Esophagus muscularis mucosa (tissue), 4 donors: ENCODE data around the gene DERA. TPM values are rescaled to one million over a fixed set of nuclear protein-coding genes. Genes with fewer than 3 reads are reported as not detected.
"Not testable (repeated sequence)": the region's sequence is repeated elsewhere in the genome, so short reads cannot be mapped to it uniquely, and the experiment has no call there.

Experiments
- DNase-seq: peaks from one replicate; pipeline ENCODE4 v3.0.0-alpha.2; 2017; ENCODE audit errors: extremely low spot score
- H3K27ac ChIP-seq, 4 donors: fragments of 200-600 bp; sonication (generic); replicated peaks in 1 of 4; 1 replicate in 3 of 4; 2 replicates in 1 of 4; pipeline ENCODE4 v1.5.1; 2016 to 2019; ENCODE audit warnings: mild to moderate bottlenecking in 1 of 4
- H3K27me3 ChIP-seq, 4 donors: fragments of 200-600 bp; sonication (generic); one replicate each; pipeline versions ENCODE4 v1.5.1 to v1.6.0; 2016 to 2019
- H3K36me3 ChIP-seq, 4 donors: fragments of 200-600 bp; sonication (generic); one replicate each; pipeline ENCODE4 v1.5.1; 2016 to 2019
- H3K4me1 ChIP-seq, 4 donors: fragments of 200-600 bp; sonication (generic); one replicate each; pipeline ENCODE4 v1.5.1; 2016 to 2019
- H3K4me3 ChIP-seq, 4 donors: fragments of 200-600 bp; sonication (generic); 1 replicate in 2 of 4; 2 replicates in 2 of 4; pipeline ENCODE4 v1.5.1; 2016 to 2019; ENCODE audit warnings: mild to moderate bottlenecking in 4 of 4, moderate library complexity in 1 of 4
- H3K9me3 ChIP-seq, 4 donors: fragments of 200-600 bp; sonication (generic); 1 replicate in 3 of 4; 2 replicates in 1 of 4; pipeline ENCODE4 v1.5.1; 2016 to 2019
- EP300 ChIP-seq: sonication (generic); formaldehyde crosslinking; IDR thresholded peaks from one replicate; pipeline ENCODE4 v1.6.1; 2017; ENCODE audit warnings: antibody characterized with exemption
- POLR2A ChIP-seq: fragments of 450-650 bp; IDR thresholded peaks from one replicate; pipeline ENCODE4 v1.6.1; 2017; ENCODE audit warnings: antibody characterized with exemption, moderate library complexity, mild to moderate bottlenecking, low read depth
- POLR2AphosphoS5 ChIP-seq, 2 donors: sonication (generic); formaldehyde crosslinking; IDR thresholded peaks; one replicate each; pipeline ENCODE4 v1.6.1; 2017; ENCODE audit warnings: antibody characterized with exemption in 2 of 2
- WGBS: methylation state at CpG from one replicate; pipeline ENCODE4 v1.1.5; 2018; 5-methylcytosine and 5-hydroxymethylcytosine counted together
- intact Hi-C: fragments of 100-400 bp; cut with DNase I; formaldehyde crosslinking; loops from one replicate; pipeline ENCODE4 v1.15.1; 2023
- total RNA-seq, 4 donors: library from RNA; depleted of rRNA; stranded (reverse); fragments of >200 nt; gene quantifications; one replicate each; pipeline versions ENCODE4 v1.1.0 to v1.2.1, GENCODE V29; 2016
- TF ChIP-seq, protein P1 (sequence below), 3 experiments: fragments of 200-600 bp in 2 of 3; fragments of 450-650 bp in 1 of 3; sonication (generic) in 2 of 3; IDR thresholded peaks; one replicate each; pipeline ENCODE4 v1.5.1; 2017 to 2019; ENCODE audit warnings: antibody characterized with exemption in 3 of 3, mild to moderate bottlenecking in 2 of 3, moderate library complexity in 1 of 3

Gene DERA
- total RNA-seq, 4 donors from 2014 or later = 30.6 to 47.3 (median 34.3) TPM

DNA sequence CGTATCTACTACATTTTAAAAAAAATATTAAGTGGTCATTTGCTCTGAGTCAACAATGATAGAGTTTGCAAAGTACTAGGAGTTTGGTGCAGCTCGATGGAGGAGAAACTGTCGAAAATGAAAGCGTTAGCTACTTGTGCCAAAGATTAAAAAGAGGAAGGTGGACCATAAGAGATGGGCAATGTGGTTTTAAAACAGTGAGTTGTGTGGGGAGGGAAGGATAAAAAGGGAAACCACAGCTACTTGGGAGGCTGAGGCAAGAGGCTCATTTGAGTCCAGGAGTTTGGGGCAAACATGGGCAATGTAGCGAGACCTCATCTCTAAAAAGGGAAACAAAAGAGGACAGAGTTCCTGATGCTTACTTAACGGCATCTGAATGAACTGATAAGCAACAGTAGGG, 47.1 kb upstream of the DERA start:
- H3K27me3 ChIP-seq = no peaks in the 10 kb centered on the region
- no peaks in the 10 kb centered on the region for H3K36me3 ChIP-seq
- H3K4me3 ChIP-seq = no peak overlapping the region
- intact Hi-C loops = no loop called here
- no peak for TF ChIP-seq POLR2AphosphoS5 (IDR thresholded peaks at IDR 0.05)
- TF ChIP-seq POLR2A = no peak
- TF ChIP-seq, protein P1, sequence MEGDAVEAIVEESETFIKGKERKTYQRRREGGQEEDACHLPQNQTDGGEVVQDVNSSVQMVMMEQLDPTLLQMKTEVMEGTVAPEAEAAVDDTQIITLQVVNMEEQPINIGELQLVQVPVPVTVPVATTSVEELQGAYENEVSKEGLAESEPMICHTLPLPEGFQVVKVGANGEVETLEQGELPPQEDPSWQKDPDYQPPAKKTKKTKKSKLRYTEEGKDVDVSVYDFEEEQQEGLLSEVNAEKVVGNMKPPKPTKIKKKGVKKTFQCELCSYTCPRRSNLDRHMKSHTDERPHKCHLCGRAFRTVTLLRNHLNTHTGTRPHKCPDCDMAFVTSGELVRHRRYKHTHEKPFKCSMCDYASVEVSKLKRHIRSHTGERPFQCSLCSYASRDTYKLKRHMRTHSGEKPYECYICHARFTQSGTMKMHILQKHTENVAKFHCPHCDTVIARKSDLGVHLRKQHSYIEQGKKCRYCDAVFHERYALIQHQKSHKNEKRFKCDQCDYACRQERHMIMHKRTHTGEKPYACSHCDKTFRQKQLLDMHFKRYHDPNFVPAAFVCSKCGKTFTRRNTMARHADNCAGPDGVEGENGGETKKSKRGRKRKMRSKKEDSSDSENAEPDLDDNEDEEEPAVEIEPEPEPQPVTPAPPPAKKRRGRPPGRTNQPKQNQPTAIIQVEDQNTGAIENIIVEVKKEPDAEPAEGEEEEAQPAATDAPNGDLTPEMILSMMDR (IDR thresholded peaks at IDR 0.05) = no peak
- no peak for TF ChIP-seq EP300
- no peak for DNase-seq
- H3K27ac ChIP-seq = no peak overlapping the region
- no peaks in the 10 kb centered on the region for H3K9me3 ChIP-seq
- WGBS = 80% methylated on average over 6 of the region's 6 CpGs
- H3K4me1 ChIP-seq = no peaks in the 10 kb centered on the region

DNA sequence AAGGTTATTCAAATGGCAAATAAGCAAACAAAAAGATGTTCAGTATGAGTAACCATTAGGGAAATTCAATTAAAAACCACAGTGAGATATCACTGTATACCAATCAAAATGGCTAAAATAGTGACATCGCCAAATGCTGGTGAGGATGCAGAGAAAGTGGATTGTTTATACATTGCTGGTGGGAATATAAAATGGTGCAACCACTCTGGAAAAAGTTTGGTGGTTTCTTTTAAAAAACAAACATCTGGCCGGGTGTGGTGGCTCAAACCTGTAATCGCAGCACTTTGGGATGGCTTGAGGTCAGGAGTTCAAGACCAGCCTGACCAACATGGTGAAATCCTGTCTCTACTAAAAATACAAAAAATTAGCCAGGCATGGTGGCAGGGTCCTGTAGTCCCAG, 42.9 kb upstream of the DERA start:
- TF ChIP-seq, protein P1 (IDR thresholded peaks at IDR 0.05) = no peak
- TF ChIP-seq POLR2A (no peak), EP300 (no peak), POLR2AphosphoS5 (IDR thresholded peaks at IDR 0.05) (no peak)
- 84% methylated on average over 3 of the region's 3 CpGs for WGBS

DNA sequence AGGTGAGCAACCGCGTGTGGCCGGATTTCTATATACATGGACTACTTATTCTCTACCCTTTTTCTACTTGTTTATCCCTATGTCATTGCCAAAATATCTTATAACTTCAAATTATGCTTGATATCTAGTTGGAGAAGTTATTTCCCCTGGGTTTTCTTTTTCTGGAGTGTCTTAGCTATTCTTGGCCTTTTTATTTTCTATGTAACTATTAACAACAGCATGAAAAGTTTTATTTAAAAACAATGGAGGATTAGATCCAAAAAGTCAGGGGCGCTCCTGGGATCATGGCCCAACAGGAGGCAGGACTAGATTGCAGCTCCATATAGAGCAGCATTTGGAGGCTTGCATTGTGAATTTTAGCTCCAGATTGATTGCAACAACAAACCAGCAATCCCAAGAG, 37.6 kb upstream of the DERA start:
- no peak for TF ChIP-seq EP300
- 90% methylated on average over 4 of the region's 4 CpGs for WGBS

More for the DNA sequence above, 42.9 kb upstream of the DERA start:
- no peak for DNase-seq
- Histone ChIP-seq H3K4me1 (no peaks in the 10 kb centered on the region), H3K4me3 (no peak overlapping the region), H3K27ac (no peak overlapping the region), H3K27me3 (no peaks in the 10 kb centered on the region), H3K9me3 (no peaks in the 10 kb centered on the region), H3K36me3 (no peaks in the 10 kb centered on the region)
- intact Hi-C loops = no loop called here

DNA sequence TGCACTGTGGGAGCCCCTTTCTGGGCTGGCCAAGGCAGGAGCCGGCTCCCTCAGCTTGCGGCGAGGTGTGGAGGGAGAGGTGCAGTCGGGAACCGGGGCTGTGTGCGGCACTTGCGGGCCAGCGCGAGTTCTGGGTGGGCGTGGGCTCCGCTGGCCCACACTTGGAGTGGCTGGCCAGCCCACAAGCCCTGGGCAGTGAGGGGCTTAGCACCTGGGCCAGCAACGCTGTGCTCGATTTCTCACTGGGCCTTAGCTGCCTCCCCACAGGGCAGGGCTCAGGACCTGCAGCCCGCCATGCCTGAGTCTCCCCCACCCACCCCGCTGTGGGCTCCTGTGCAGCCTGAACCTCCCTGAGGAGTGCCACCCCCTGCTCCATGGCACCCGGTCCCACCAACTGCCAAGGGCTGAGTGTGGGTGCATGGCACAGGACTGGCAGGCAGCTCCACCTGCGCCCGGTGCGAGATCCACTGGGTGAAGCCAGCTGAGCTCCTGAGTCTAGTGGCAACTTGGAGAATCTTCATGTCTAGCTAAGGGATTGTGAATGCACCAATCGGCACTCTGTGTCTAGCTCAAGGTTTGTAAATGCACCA, 36.5 kb upstream of the DERA start:
- no CpG with 5 or more reads among the region's 20 CpGs for WGBS
- H3K36me3 ChIP-seq, H3K27me3 ChIP-seq, H3K4me1 ChIP-seq, H3K27ac ChIP-seq, intact Hi-C loops, DNase-seq, H3K4me3 ChIP-seq, H3K9me3 ChIP-seq: not testable (repeated sequence)

More for the DNA sequence above, 37.6 kb upstream of the DERA start:
- Histone ChIP-seq H3K4me3 (no peak overlapping the region), H3K36me3 (no peaks in the 10 kb centered on the region), H3K9me3 (no peaks in the 10 kb centered on the region), H3K27ac (no peak overlapping the region), H3K27me3 (peaks cover 0 to 7% (median 0%) of the 10 kb centered on the region in 4 donors), H3K4me1 (no peaks in the 10 kb centered on the region)
- intact Hi-C loops = no loop called here
- no peak for DNase-seq

DNA sequence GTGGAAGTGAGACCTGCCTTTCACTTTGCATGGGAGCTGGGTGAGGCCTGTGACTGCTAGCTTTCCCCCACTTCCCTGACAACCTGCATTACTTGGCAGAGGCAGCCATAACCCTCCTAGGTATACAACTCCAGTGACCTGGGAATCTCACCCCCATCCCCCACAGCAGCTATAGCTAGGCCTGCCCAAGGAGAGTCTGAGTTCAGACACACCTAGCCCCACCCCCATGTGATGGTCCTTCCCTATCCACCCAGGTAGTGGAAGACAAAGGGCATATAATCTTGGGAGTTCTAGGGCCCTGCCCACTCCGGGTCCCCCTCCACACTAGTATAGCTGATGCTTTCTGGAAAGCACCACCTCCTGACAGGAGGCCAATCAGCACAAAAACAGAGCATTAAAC, 35.3 kb upstream of the DERA start:
- no peaks in the 10 kb centered on the region for H3K4me1 ChIP-seq
- intact Hi-C loops = no loop called here
- no peak overlapping the region for H3K4me3 ChIP-seq
- no peak overlapping the region for H3K27ac ChIP-seq
- no peaks in the 10 kb centered on the region for H3K36me3 ChIP-seq
- WGBS = 83% methylated on average over 1 of the region's 1 CpG
- peaks cover 0 to 7% (median 0%) of the 10 kb centered on the region in 4 donors for H3K27me3 ChIP-seq
- H3K9me3 ChIP-seq = no peaks in the 10 kb centered on the region
- DNase-seq = no peak
- TF ChIP-seq POLR2AphosphoS5 (IDR thresholded peaks at IDR 0.05) (no peak), POLR2A (no peak), EP300 (no peak)
- TF ChIP-seq, protein P1 (IDR thresholded peaks at IDR 0.05) = no peak

DNA sequence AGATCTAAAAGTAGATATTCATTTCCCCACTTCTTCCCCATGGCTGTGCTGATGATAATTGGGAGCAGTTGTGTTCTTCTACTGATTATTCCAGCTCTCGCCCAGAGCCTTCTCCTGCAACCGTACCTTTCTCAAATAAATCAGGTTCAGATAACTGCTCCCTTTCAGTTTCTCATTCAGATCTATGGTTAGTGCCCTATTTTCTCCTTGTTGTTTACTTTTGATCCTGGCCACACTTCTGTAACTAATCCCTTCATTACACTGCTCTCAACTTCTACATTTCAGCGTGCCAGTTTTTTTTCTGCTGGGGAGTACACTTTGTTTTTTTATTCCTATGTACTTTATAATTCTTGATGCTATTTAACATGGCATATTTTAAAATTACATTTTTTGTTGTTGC, 31.7 kb upstream of the DERA start:
- WGBS = 97% methylated on average over 3 of the region's 3 CpGs
- no peak for TF ChIP-seq EP300
- no peak for TF ChIP-seq POLR2AphosphoS5 (IDR thresholded peaks at IDR 0.05)
- no peak for TF ChIP-seq POLR2A
- H3K4me3 ChIP-seq = no peak overlapping the region
- peaks cover 0 to 4% (median 0%) of the 10 kb centered on the region in 4 donors for H3K27me3 ChIP-seq
- intact Hi-C loops = no loop called here
- no peak overlapping the region for H3K27ac ChIP-seq
- DNase-seq = no peak
- H3K4me1 ChIP-seq = peaks cover 10 to 21% (median 20%) of the 10 kb centered on the region in 4 donors
- no peaks in the 10 kb centered on the region for H3K9me3 ChIP-seq
- H3K36me3 ChIP-seq = no peaks in the 10 kb centered on the region
